ENCODE results near the gene MYO5B. TPM values are rescaled to one million over a fixed set of nuclear protein-coding genes. Genes with fewer than 3 reads are reported as not detected.

MYO5B gene
- total RNA-seq, 1 donor from 2014 or later: 1.5 TPM

DNA sequence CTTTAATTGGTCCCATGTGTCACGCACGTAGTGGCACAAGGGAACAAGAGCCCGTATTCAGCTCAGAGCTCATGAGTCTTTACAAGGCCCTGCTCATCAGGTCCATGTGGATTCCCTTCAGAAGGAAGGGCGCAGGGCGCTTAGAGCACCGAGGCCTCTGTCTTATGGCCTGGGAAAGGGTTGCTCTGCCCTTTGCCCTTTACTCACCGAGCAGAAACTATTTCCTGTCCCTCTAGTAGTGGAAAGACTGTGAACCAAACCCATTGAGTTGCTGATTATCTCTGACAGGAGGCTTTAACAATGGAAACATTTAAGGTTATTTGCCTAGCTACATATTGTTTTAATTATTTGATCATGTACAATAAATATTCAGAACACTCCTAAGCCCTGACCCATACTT lies 279.6 kb downstream of the MYO5B start:
- H3K4me3 Mint-ChIP-seq (ENCODE audit: unreplicated experiment): no peak overlapping the region
- no peak overlapping the region for H3K27ac Mint-ChIP-seq (ENCODE audit: unreplicated experiment)
- no peak for TF ChIP-seq CTCF (IDR thresholded peaks at IDR 0.05; ENCODE audit: unreplicated experiment)
- H3K9me3 Mint-ChIP-seq (ENCODE audit: unreplicated experiment): no peaks in the 10 kb centered on the region
- no peak for DNase-seq (ENCODE audit: low spot score)
- peaks cover under 1% of the 10 kb centered on the region for H3K4me1 Mint-ChIP-seq (ENCODE audit: unreplicated experiment)
- H3K36me3 Mint-ChIP-seq (ENCODE audit: low read depth, unreplicated experiment): peaks cover 3% of the 10 kb centered on the region
- H3K27me3 Mint-ChIP-seq (ENCODE audit: unreplicated experiment): peaks cover 8% of the 10 kb centered on the region

- H3K36me3 Mint-ChIP-seq (ENCODE audit: low read depth, unreplicated experiment): peaks cover 3% of the 10 kb centered on the region
- H3K4me3 Mint-ChIP-seq (ENCODE audit: unreplicated experiment): no peak overlapping the region
- no peak for TF ChIP-seq CTCF (IDR thresholded peaks at IDR 0.05; ENCODE audit: unreplicated experiment)
- no peaks in the 10 kb centered on the region for H3K9me3 Mint-ChIP-seq (ENCODE audit: unreplicated experiment)
- DNase-seq (ENCODE audit: low spot score): no peak
- no peaks in the 10 kb centered on the region for H3K4me1 Mint-ChIP-seq (ENCODE audit: unreplicated experiment)
- peaks cover 9% of the 10 kb centered on the region for H3K27me3 Mint-ChIP-seq (ENCODE audit: unreplicated experiment)
- no peak overlapping the region for H3K27ac Mint-ChIP-seq (ENCODE audit: unreplicated experiment)
These were observed 281.7 kb downstream of the MYO5B start for GRCh38 chr18:49913221-49913620.

- Mint-ChIP-seq H3K27ac (ENCODE audit: unreplicated experiment) (no peak overlapping the region), H3K9me3 (ENCODE audit: unreplicated experiment) (no peaks in the 10 kb centered on the region)
These were observed 283.5 kb downstream of the MYO5B start for GRCh38 chr18:49911427-49911826.

DNA sequence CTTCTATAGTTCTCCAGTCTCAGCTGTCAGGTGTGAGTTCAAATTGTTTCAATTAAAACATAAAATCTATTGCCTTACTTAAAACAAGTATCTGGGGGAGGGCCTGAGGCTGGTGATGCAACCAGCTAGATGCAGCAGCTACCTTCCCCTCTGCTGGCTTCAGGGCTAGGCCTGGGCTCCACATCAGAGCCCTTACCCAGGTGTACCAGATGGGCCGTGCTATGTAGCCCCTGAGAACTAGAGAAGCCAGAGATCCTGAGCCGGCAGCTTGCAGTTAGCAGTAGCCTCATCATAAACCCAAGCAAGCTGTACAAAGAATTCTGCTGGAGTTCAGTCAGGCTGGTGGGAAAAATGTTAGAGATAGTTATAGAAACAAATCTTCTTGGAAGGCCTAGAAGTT lies 284.0 kb downstream of the MYO5B start:
- peaks cover 3% of the 10 kb centered on the region for H3K36me3 Mint-ChIP-seq (ENCODE audit: low read depth, unreplicated experiment)
- no peak for TF ChIP-seq CTCF (IDR thresholded peaks at IDR 0.05; ENCODE audit: unreplicated experiment)
- H3K27me3 Mint-ChIP-seq (ENCODE audit: unreplicated experiment): peaks cover 5% of the 10 kb centered on the region
- no peaks in the 10 kb centered on the region for H3K4me1 Mint-ChIP-seq (ENCODE audit: unreplicated experiment)
- H3K4me3 Mint-ChIP-seq (ENCODE audit: unreplicated experiment): no peak overlapping the region
- no peak overlapping the region for H3K27ac Mint-ChIP-seq (ENCODE audit: unreplicated experiment)
- DNase-seq (ENCODE audit: low spot score): no peak
- H3K9me3 Mint-ChIP-seq (ENCODE audit: unreplicated experiment): no peaks in the 10 kb centered on the region

More at GRCh38 chr18:49911427-49911826, 283.5 kb downstream of the MYO5B start:
- H3K36me3 Mint-ChIP-seq (ENCODE audit: low read depth, unreplicated experiment): peaks cover 3% of the 10 kb centered on the region
- H3K27me3 Mint-ChIP-seq (ENCODE audit: unreplicated experiment): peaks cover 6% of the 10 kb centered on the region
- TF ChIP-seq CTCF (IDR thresholded peaks at IDR 0.05; ENCODE audit: unreplicated experiment): no peak
- no peak overlapping the region for H3K4me3 Mint-ChIP-seq (ENCODE audit: unreplicated experiment)
- H3K4me1 Mint-ChIP-seq (ENCODE audit: unreplicated experiment): no peaks in the 10 kb centered on the region
- no peak for DNase-seq (ENCODE audit: low spot score)

DNA sequence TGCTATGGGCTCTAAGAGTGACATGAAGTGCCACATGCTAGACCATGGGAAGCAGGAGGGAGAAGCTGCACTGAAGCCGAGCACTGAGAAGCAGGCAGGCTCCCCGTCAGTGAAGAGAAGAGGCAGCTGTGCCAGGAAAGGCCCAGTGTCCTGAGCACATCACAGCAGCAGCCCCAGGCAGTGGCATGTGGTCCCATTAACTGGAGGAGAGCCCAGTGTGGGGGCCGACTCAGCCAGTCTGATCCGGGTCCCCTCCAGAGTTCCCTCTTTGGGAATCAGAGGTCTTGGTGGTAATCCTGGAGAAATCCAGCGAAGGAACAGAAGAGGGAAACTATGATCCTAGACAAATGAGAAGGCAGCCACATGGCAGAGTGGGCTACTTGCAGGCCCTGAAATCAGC lies 284.9 kb downstream of the MYO5B start:
- H3K36me3 Mint-ChIP-seq (ENCODE audit: low read depth, unreplicated experiment): peaks cover 3% of the 10 kb centered on the region
- no peaks in the 10 kb centered on the region for H3K9me3 Mint-ChIP-seq (ENCODE audit: unreplicated experiment)

More for the DNA sequence above, 284.9 kb downstream of the MYO5B start:
- no peak overlapping the region for H3K27ac Mint-ChIP-seq (ENCODE audit: unreplicated experiment)
- H3K4me1 Mint-ChIP-seq (ENCODE audit: unreplicated experiment): peaks cover 4% of the 10 kb centered on the region
- peaks cover 3% of the 10 kb centered on the region for H3K27me3 Mint-ChIP-seq (ENCODE audit: unreplicated experiment)
- DNase-seq (ENCODE audit: low spot score): no peak
- no peak overlapping the region for H3K4me3 Mint-ChIP-seq (ENCODE audit: unreplicated experiment)
- TF ChIP-seq CTCF (IDR thresholded peaks at IDR 0.05; ENCODE audit: unreplicated experiment): no peak
